ENCODE data around the gene SPRED3.

SPRED3 gene

GRCh38 chr19:38374332-38375097 lies 14.0 kb upstream of the SPRED3 start, which contains the start of gene PSMD8:
TSS of gene PSMD8 (plus strand) at chr19:38374571. CDS start at chr19:38374602, 31 bp downstream.
- DNase-seq = peak; percentile 98

GRCh38 chr19:38375098-38375493 lies 13.4 kb upstream of the SPRED3 start:
- no peak for DNase-seq

DNA sequence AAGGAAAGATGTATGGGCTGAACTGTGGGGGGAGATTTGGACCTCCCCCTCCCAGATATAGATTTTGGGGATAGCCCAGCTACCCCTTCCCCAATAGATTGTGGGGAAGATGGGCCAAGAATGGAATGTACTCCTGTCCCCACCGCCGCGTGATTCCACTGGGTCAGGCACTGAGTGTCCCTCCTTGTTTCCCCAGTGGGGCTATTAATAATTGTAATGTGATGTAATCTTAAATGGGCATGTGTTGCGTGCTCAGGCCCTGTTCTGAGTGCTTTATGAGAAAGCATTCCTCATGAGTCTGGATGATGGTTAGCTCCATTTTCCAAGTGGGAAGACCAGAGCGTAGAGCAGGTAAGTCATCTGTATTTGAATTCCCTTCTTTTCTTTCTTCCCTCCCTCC lies 12.7 kb upstream of the SPRED3 start:
- no peak for DNase-seq

GRCh38 chr19:38376576-38376975 lies 11.9 kb upstream of the SPRED3 start:
- DNase-seq = no peak

GRCh38 chr19:38377052-38377451 lies 11.4 kb upstream of the SPRED3 start:
- no peak for DNase-seq

DNA sequence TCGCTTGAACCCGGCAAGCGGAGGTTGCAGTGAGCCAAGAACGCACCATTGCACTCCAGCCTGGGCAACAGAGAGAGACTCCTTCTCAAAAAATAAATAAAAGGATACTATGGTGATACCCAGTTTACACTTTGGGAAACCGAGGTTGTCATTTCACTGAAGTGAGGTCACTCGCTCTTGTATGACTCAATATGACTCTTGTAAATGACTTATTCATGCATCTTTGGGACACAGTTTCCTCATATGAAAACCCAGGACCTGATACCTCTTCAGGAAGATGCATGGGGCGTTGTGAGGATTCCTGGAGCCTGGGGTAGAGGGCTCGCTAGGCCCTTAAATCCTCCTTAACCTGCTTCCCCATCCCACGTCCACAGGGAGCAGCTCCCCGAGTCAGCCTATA lies 9.6 kb upstream of the SPRED3 start:
- no peak for DNase-seq

GRCh38 chr19:38381138-38381537 lies 7.4 kb upstream of the SPRED3 start:
- DNase-seq = no peak

DNA sequence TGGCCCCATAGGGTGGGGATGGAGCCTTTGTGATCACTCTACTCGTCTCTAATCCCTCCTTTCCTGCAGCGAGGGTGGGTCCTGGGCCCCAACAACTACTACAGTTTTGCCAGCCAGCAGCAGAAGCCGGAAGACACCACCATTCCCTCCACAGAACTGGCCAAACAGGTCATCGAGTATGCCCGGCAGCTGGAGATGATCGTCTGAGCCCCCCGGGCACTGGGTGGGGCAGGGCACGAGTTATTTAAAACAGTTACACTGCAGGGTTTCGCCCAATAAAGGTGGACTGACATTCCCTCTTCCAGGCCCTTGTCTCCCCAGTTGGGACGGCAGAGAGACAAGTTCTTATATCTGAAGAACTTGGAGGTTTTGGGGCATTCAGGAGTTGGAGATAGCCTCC lies 5.3 kb upstream of the SPRED3 start:
- no peak for DNase-seq

GRCh38 chr19:38383743-38384142 lies 4.8 kb upstream of the SPRED3 start:
- no peak for DNase-seq

GRCh38 chr19:38384209-38385027 lies 4.1 kb upstream of the SPRED3 start:
- no peak for DNase-seq

DNA sequence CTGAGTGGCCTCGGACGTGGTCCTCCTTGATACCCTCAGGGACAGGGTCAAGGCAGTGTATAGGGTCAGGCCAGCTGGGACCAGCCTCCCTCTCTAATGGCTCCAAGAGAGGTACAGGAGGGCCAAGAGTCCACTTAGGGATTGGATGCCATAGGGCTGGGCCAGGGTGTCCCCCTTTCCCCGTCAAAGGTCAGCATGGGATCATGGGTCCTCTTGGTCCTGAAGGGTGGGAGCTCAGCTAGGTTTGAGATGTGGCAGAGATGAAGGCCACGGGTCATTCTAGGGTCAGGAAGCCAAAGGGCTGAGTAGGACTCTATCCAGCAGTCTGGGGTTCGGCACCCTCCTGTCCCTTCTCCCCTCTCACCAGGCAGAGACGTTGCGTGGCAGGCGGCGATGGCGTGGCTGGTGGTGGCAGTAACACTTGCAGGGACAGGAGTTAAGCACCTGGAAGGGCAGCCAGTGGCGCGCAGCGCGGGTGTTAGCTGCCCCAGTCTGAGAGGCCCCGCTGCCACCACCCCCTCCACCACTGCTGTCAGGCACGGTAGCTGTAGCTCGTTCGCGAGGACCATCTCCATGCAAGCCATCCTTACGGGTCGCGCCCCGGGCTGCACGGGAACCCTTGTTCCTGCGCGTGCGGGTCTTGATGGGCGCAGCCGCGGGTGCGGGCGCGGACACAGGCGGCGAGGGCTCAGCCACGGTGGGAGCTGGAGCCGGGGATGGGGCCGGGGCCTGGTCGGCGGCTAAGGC lies 3.3 kb upstream of the SPRED3 start:
- DNase-seq = no peak

DNA sequence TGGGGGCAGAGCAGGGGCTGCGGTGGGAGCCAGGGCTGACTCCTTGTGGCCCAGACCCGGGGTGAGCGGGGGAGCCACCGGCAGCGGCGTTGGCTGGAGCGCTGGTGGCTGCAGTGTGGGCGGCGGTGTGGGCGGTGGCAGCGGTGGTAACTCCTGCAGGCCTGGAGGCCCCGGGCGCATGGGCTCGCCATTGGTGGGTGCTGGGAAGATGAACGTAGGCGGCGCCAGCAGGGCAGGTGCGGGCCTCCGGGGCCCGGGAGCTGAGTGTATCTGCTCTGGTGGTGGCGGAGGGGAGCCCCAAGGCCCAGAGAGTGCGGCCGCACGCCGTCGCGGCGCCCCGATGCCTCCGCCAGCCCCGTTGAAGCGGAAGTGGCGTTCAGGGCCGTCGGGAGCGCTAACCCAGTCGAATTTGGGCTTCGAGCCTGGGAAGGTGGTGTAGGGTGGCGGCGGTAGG lies 2.7 kb upstream of the SPRED3 start:
- DNase-seq = no peak

GRCh38 chr19:38386300-38386970 lies 2.1 kb upstream of the SPRED3 start:
- DNase-seq = no peak

GRCh38 chr19:38386971-38387549 lies 1.4 kb upstream of the SPRED3 start:
- no peak for DNase-seq

GRCh38 chr19:38387550-38388348 lies 748 bp upstream of the SPRED3 start, which contains the start of gene GGN:
TSS of gene GGN (minus strand) at chr19:38388034. CDS start at chr19:38387261, 773 bp downstream.
- peak; percentile 84 for DNase-seq

DNA sequence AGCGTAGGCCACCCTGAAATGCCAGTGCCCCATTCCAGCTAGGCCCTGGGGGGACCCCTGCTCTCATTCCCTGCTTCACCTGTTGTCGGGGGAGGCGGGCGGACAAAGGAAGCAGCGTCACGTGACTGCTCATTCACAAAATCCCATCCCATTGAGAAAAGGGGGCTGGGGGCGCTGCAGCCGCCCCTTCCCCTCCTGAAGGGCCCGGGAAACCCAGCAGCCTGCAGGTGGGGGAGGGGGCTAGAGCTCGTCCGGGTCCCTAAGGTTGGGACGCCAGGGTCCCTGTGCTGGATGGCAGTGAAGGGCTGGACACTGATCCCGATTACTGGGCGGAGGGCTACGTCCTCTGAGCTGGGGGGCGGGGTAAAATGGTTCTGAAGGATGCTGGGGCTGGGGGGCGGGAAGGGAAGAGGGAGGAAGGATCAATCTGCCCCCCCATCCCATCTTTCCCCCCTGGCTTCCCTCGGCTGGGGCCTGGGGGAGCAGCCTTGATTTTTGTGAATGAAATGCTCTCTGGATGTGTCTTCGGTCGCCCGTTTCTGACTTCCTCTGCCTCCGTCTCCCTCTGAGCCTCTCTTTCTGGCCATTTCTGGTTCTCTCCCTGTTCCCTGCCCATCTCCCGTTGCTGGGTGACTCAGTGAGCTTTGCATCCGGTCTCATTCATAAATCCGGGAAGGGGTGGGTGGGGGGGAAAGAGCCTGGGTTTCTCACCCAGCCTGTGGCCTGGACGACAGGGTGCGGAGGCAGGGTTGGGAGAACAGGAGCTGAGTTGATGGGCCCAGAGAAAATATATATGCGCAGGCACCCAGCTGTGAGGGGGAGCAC lies 816 bp downstream of the SPRED3 start:
- no peak for DNase-seq

DNA sequence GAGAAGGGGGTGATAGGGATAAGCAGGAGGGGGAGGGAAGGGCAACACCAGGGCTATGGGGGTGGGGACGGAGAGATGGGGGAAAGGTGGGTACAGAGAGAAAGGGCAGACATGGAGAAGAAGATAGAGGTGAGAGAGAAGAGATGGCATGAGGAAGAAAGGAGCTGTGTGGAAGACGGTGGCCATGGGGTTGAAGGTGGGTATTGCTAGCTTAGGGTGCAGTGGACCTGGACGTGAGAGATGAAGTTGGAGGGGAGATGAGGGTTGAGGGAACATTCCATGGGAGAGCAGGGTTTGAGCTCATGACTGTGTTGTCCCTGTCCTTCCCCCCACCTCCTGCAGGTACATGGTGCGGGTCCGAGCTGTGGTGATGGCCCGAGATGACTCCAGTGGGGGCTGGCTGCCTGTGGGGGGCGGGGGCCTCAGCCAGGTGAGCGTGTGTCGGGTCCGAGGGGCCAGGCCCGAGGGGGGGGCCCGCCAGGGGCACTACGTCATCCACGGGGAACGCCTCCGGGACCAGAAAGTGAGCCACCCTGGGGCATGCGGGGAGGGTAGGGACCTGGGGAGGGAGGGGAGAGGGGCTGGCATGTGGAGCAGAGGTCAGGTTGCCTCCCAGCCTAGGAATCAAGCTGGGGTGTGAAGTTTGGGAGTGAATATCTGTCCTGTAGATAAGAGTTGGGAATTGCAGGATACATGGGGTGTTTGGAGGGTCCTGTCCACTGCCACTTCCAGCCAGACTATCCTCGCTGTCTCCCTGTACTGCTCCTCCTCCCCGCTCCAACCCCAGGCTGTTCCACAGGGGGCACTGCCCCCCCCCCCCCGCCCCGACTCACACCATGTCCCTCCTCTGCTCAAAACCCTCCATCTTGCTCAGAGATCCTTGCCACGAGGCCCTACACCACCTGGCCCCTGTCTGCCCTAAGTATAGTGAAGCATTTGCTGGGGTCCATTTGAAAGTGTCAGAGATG lies 1.7 kb downstream of the SPRED3 start:
- no peak for DNase-seq

DNA sequence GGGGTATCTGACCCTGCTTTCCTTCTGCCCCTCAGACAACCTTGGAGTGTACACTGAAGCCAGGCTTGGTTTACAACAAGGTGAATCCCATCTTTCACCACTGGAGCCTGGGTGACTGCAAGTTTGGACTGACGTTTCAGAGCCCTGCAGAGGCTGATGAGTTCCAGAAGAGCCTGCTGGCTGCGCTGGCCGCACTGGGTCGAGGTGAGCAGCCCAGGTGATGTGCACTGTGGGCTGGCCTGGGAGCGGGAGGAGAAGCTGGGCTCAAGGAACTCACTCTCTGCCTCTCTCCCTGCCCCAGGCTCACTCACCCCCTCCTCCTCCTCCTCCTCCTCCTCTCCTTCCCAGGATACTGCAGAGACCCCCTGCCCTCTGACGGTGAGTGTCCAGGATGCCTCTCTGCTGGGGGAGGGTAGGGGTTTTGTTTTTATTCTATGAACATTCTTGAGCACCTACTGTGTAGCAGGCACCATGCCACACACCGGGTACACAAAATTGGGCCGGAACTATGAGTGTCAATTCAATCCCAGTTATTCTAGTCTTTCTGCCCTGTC lies 3.5 kb downstream of the SPRED3 start:
- no peak for DNase-seq

Measured in NCI-H446 treated with DMSO at 0.1 percent for 48 hours (cell line).